SKM-1 treated with dmso at 0.1 percent for 144 hours (cell line): ENCODE measurements around the gene PPP2R2B.
"Not testable (repeated sequence)": the region's sequence is repeated elsewhere in the genome, so short reads cannot be mapped to it uniquely, and the experiment has no call there.

Experiments used
- DNase-seq: peaks from one replicate; lab custom pipeline; 2025; ENCODE audit not compliant: unreplicated experiment; lab: John Stamatoyannopoulos, UW

The PPP2R2B gene

DNA sequence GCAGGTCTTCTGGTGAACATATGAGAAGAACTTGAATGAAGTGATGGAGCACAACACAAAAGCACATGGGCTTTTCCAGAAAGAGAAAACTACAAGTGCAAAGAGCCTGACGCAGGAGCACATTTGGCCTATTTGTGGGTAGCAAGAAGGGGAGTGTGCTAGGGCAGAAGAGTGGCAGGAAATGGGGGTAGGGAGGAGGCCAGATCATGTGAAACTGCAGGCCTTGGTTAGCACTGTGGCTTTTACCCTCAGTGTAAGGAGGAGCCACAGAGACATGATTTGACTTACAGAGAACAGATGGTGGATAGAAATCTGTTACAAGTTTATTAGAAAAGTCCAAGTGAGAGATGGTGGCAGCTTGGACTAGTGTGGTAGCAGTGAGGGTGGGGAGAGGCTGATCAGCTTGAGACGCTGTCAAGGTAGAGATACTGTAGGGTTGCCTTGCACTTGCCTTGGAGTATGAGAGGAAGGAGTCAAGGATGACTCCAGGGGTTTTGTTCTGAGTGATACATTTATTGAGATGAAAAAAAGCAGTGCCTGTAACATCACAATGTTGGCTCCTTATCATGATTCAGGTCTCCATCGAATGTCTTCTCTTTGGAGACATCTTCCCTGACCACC is 126.7 kb downstream of the PPP2R2B start:
- DNase-seq = no peak

GRCh38 chr5:146751054-146751453 is 127.5 kb downstream of the PPP2R2B start:
- no peak for DNase-seq

GRCh38 chr5:146748533-146748932 is 130.0 kb downstream of the PPP2R2B start:
- DNase-seq = no peak

DNA sequence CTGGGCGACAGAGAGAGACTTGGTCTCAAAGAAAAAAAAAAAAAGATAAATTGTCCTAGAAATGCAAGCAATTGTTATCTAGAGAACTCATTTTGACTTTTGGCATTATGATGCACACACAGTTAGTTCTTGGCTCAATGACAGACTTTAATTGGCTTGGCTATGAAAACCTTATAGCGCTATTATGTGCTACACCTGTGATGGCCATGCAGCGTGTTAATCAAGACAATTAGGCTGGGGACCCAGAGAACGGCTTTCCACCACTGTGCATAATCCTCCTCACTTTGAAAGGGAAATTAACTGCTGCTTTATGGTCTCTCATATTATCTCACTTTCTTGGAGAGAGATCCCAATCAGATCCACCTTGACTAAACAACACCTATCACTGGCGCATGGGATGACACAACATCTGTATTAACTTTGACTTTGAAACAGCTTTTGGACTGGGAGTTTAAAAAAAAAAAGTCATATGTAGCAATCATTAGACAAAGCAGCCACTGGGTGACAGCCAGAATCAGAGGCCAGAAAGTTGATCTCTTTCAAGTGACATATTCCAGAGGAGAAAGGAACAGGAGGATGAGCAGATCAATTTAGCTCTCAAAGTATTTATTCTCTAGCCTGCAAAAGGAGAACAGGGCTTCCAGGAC is 132.5 kb downstream of the PPP2R2B start:
- no peak for DNase-seq

GRCh38 chr5:146744068-146744745 is 134.3 kb downstream of the PPP2R2B start:
- no peak for DNase-seq

DNA sequence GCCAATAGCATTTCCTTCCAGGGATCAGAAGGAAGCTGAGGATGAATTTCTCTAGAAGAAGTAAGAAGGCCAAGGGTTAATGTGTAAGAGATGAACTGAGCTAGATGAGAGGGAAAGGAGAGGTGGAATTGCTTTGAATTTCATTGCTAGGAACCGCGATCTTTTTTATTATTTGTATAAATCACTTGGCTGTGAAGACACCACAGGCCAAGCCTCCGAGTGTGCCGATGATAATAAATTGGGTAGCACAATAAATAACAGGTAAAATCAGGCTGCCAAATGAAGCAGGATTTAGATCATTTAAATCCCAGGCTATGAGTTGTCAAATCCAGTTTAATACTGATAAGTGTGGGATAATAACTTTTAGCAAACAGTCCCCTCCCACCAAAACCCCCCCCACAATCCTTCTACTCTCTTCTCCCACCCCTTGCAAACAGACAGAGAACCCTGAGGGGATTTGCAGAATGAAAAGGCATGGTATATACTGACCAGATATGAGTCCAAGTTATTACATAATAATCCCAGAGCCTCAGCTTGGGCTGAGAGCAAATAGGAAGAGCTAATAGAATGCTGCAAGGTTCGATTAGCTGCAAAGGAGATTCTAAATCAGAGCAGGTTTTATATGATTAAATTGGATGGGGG is 143.5 kb downstream of the PPP2R2B start:
- DNase-seq = no peak

- no peak for DNase-seq
These were observed 145.6 kb downstream of the PPP2R2B start for GRCh38 chr5:146732962-146733361.

DNA sequence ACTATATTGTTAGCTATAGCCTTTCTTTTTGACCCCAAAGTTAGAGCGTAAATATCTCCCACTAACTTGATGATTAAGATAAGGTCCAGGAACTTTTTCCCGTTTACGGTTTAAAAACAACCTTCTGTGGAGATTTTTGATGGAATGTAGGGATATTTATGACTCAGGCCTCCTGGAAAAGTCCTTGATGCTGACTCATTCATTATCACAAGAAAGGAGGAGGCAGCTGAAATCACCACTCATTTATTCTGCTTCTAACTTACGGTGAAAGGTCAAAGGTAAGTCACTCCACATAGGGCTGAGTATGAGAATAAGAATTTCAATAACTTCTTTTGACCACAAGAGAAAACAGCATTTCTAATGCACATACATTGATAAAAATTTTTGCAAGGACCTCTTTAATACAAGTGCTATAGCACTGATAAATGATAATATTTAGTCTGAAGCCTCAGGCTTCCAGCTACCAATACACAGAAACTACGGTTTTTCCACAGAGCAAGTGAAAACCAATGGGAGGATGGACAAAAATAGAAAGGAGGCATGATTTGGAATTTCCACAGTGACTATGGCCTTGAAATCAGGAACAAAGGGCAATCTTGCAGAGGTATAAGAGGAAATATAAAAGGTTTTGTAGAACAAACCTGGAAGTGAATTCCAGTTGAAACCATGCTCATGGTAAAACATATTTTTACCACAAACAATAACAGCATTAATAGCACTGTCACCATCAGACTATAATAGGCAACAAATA is 146.5 kb downstream of the PPP2R2B start:
- DNase-seq = no peak

- DNase-seq = not testable (repeated sequence)
These were observed 149.8 kb downstream of the PPP2R2B start for GRCh38 chr5:146728746-146729145.

- no peak for DNase-seq
These were observed 151.7 kb downstream of the PPP2R2B start for GRCh38 chr5:146726891-146727290.

DNA sequence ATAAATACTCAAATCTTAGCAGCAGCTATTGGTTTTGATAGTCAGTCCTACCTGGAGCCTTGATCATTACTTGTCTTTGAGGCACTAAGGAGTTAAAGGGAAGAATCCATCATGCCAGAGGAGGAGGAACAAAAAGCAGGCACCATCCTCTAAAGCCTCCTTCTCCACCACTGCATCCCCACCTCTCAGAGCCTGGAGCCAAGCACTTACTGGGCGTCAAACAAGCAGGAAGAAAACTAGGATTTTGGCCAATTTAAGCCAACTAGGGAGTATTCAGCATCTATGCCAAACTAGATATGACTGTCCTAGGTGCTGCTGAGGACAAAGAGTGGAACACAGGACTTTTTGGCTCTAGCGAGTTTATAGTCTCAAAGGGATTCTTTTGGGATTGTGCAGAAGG is 152.5 kb downstream of the PPP2R2B start:
- no peak for DNase-seq

GRCh38 chr5:146725025-146725424 is 153.5 kb downstream of the PPP2R2B start:
- DNase-seq = no peak

DNA sequence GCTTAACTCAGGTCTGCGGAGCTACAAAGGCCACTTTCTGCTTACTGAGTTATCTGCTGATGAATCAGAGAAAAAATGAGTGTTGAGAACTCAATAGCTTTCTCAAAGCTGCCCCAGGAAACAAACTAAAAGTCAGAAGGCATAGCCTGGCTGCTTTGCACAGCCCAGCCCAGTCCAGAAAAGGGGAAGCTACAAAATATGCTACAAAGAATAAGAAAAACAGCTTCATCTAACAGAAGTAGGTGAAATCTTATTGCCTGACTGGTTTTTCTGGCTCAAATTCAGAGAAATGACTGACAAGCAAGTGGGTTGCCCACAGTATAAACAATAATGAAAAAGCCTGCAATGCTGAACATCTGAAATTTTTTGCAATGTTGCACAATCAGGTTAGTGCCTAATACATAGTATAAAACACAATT is 156.2 kb downstream of the PPP2R2B start:
- DNase-seq = no peak

DNA sequence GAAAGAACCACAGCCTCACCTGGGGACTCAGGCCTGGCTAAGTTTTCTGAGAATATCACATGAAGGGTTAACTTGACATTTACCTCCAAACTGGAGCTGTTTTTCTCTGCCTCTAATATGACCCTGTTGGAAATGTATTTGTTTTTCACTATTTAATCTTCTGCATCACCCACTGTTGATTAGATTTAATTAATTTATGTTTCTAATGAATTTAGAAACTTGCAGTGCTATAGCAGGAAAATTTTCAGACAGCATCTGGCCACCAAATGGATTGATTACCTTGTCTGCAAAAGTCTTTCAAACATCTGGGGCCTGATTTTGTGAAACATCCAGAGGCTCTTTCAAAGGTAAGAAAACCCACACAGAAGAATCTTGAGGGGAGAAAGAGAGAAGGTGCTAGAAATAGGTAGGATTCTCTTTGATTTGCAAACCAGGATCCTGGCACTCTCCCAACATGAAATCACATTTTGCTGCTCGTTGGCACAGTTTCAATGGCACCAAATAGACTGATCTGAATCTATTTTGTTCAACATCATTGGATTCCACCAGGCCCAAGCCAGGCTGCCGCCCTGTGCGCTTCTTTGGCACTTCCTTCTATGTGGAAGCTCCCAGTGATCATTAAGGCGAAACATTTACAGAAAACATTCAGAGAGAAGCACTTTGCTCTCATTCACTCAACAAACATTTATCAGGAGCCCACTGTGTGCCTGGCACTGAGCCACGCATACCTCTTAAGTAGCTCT is 157.3 kb downstream of the PPP2R2B start:
- DNase-seq = no peak

- DNase-seq = no peak
These were observed 158.4 kb downstream of the PPP2R2B start for GRCh38 chr5:146720107-146720506.

- no peak for DNase-seq
These were observed 159.4 kb downstream of the PPP2R2B start for GRCh38 chr5:146719179-146719578.

DNA sequence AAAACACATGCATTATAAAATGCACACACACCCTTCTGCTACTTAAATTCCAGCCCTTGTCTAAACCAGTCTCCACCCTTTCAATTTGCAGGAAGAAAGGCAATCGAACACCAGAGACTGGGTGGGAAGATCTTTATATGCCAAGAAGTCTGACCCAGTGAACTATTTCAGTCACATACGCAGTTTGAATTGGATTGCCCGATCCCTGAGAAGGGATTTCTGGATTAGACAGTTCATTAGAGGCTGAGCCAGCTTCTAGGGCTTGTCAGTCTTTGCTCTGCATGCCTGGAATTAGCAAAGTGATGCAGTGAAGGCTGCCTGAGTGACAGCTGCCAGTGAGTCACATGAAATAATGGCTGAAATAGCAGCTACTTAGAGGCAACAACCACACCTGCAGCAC is 159.9 kb downstream of the PPP2R2B start:
- DNase-seq = no peak

- no peak for DNase-seq
These were observed 160.6 kb downstream of the PPP2R2B start for GRCh38 chr5:146717951-146718350.

DNA sequence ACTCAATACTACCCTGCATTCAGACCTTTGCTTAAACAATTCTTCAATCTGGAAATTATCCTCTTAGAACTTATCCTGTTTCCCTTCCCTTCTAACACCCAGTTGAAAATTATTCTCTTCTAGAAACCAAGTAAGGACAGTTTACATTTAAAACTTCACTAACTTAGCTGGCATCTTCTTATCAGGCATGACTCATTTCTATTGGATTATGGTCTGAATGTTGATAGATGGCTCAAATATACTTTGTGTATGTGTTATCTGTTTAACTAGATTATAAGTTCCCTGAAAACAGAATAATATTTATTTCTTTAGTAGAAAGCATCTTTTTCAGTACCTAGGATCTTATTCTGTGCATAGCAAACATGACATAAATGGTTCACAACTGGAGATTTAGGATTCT is 161.9 kb downstream of the PPP2R2B start:
- DNase-seq = no peak

GRCh38 chr5:146710348-146710747 is 168.2 kb downstream of the PPP2R2B start:
- no peak for DNase-seq

- DNase-seq = no peak
These were observed 171.2 kb downstream of the PPP2R2B start for GRCh38 chr5:146707316-146707715.
